ENCODE results near the gene VWA2.

DNA sequence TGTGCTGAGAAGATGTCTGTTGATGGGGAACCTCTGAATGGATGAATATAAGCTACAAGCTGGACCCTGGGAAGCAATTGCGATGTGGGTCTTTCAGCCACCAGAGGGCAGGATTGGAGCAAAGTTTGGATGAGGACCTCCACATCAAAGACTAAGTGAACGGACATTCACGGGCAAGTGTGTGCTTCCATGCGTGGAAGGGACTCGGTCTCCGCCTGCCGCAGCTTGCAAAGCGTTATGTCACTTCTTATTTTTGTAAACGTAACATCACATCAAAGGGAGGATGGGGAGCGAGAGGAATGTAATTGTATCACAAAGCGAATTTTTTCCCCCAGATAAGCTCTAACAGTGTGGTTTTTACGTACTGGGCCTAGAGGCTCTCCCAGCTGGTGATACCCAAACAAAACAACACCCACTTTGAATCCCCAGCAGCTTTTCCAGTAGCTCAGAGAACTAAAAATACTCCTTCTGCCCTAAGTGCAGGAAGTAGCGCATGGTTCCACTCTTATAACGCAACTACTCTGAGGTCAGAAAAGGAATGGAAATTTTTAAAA lies 65.0 kb downstream of the VWA2 start:
- TF ChIP-seq, protein P1, sequence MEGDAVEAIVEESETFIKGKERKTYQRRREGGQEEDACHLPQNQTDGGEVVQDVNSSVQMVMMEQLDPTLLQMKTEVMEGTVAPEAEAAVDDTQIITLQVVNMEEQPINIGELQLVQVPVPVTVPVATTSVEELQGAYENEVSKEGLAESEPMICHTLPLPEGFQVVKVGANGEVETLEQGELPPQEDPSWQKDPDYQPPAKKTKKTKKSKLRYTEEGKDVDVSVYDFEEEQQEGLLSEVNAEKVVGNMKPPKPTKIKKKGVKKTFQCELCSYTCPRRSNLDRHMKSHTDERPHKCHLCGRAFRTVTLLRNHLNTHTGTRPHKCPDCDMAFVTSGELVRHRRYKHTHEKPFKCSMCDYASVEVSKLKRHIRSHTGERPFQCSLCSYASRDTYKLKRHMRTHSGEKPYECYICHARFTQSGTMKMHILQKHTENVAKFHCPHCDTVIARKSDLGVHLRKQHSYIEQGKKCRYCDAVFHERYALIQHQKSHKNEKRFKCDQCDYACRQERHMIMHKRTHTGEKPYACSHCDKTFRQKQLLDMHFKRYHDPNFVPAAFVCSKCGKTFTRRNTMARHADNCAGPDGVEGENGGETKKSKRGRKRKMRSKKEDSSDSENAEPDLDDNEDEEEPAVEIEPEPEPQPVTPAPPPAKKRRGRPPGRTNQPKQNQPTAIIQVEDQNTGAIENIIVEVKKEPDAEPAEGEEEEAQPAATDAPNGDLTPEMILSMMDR (IDR thresholded peaks at IDR 0.05; ENCODE audit: poor library complexity, severe bottlenecking) = peak; percentile 85
- TF ChIP-seq, protein P2, sequence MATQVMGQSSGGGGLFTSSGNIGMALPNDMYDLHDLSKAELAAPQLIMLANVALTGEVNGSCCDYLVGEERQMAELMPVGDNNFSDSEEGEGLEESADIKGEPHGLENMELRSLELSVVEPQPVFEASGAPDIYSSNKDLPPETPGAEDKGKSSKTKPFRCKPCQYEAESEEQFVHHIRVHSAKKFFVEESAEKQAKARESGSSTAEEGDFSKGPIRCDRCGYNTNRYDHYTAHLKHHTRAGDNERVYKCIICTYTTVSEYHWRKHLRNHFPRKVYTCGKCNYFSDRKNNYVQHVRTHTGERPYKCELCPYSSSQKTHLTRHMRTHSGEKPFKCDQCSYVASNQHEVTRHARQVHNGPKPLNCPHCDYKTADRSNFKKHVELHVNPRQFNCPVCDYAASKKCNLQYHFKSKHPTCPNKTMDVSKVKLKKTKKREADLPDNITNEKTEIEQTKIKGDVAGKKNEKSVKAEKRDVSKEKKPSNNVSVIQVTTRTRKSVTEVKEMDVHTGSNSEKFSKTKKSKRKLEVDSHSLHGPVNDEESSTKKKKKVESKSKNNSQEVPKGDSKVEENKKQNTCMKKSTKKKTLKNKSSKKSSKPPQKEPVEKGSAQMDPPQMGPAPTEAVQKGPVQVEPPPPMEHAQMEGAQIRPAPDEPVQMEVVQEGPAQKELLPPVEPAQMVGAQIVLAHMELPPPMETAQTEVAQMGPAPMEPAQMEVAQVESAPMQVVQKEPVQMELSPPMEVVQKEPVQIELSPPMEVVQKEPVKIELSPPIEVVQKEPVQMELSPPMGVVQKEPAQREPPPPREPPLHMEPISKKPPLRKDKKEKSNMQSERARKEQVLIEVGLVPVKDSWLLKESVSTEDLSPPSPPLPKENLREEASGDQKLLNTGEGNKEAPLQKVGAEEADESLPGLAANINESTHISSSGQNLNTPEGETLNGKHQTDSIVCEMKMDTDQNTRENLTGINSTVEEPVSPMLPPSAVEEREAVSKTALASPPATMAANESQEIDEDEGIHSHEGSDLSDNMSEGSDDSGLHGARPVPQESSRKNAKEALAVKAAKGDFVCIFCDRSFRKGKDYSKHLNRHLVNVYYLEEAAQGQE (IDR thresholded peaks at IDR 0.05; ENCODE audit: borderline replicate concordance) = no peak
- TF ChIP-seq MXI1 (conservative IDR thresholded peaks at IDR 0.05; ENCODE audit: poor library complexity, severe bottlenecking) = peak; percentile 43
- no peak for TF ChIP-seq EZH2 (IDR thresholded peaks at IDR 0.05; ENCODE audit: borderline replicate concordance, insufficient read depth, low read length, poor library complexity, severe bottlenecking)
- no peak for TF ChIP-seq TAF1 (IDR thresholded peaks at IDR 0.05; ENCODE audit: low read depth)

Data from neural cell (in vitro differentiated cells).